Peyer's patch (tissue), 4 donors: ENCODE measurements around the gene DNAH6. TPM values are rescaled to one million over a fixed set of nuclear protein-coding genes. Genes with fewer than 3 reads are reported as not detected.

ENCODE experiments used
- DNase-seq, 3 donors: peaks; one replicate each; pipeline ENCODE4 v3.0.0-alpha.2; 2017 to 2019
- H3K27ac ChIP-seq, 4 donors: fragments of 200-600 bp; sonication (generic); one replicate each; pipeline ENCODE4 v1.5.1; 2016 to 2019
- H3K27me3 ChIP-seq, 2 donors: fragments of 200-600 bp; sonication (generic); one replicate each; pipeline ENCODE4 v1.5.1; 2019
- H3K36me3 ChIP-seq, 3 donors: fragments of 200-600 bp; sonication (generic); one replicate each; pipeline ENCODE4 v1.5.1; 2016 to 2019
- H3K4me1 ChIP-seq, 4 donors: fragments of 200-600 bp; sonication (generic); one replicate each; pipeline ENCODE4 v1.5.1; 2016 to 2019
- H3K4me3 ChIP-seq, 4 donors: fragments of 200-600 bp; sonication (generic); 1 replicate in 3 of 4; 2 replicates in 1 of 4; pipeline ENCODE4 v1.5.1; 2016 to 2019; ENCODE audit warnings: mild to moderate bottlenecking in 1 of 4
- H3K9me3 ChIP-seq, 4 donors: fragments of 200-600 bp; sonication (generic); one replicate each; pipeline ENCODE4 v1.5.1; 2016 to 2019; ENCODE audit warnings: mild to moderate bottlenecking in 1 of 4
- CTCF ChIP-seq, 6 experiments: fragments of 450-650 bp in 4 of 6; fragments of 200-600 bp in 2 of 6; sonication (generic) in 1 of 6; IDR thresholded peaks; one replicate each; pipeline ENCODE4 v1.5.1; 2017 to 2019; ENCODE audit warnings: antibody characterized with exemption in 6 of 6, mild to moderate bottlenecking in 3 of 6, moderate library complexity in 1 of 6
- POLR2A ChIP-seq, 2 donors: fragments of 450-650 bp; IDR thresholded peaks; one replicate each; pipeline ENCODE4 v1.5.1; 2017; ENCODE audit warnings: antibody characterized with exemption in 2 of 2, mild to moderate bottlenecking in 2 of 2, moderate library complexity in 2 of 2
- total RNA-seq, 4 donors: library from RNA; depleted of rRNA; stranded (reverse); fragments of >200 nt; gene quantifications; one replicate each; pipeline ENCODE4 v1.1.0, GENCODE V29; 2016

DNAH6 gene
- total RNA-seq, 4 donors from 2014 or later = under 0.01 to 4.2 (median 1.3) TPM

GRCh38 chr2:84816426-84817026, 300.2 kb downstream of the DNAH6 start:
- H3K36me3 ChIP-seq = no peaks in the 10 kb centered on the region
- no peaks in the 10 kb centered on the region for H3K27me3 ChIP-seq
- TF ChIP-seq POLR2A (IDR thresholded peaks at IDR 0.05) (no peak), CTCF (IDR thresholded peaks at IDR 0.05) (no peak)

GRCh38 chr2:84817239-84817655, 300.9 kb downstream of the DNAH6 start:
- Histone ChIP-seq H3K36me3 (no peaks in the 10 kb centered on the region), H3K4me3 (no peak overlapping the region), H3K9me3 (no peaks in the 10 kb centered on the region), H3K27ac (no peak overlapping the region), H3K27me3 (no peaks in the 10 kb centered on the region), H3K4me1 (no peaks in the 10 kb centered on the region)
- no peak for DNase-seq
- TF ChIP-seq CTCF (IDR thresholded peaks at IDR 0.05) (no peak), POLR2A (IDR thresholded peaks at IDR 0.05) (no peak)

More at GRCh38 chr2:84816426-84817026, 300.2 kb downstream of the DNAH6 start:
- DNase-seq = no peak
- Histone ChIP-seq H3K9me3 (no peaks in the 10 kb centered on the region), H3K27ac (no peak overlapping the region), H3K4me3 (no peak overlapping the region), H3K4me1 (no peaks in the 10 kb centered on the region)

- no peaks in the 10 kb centered on the region for H3K9me3 ChIP-seq
- TF ChIP-seq CTCF (IDR thresholded peaks at IDR 0.05) = no peak
- TF ChIP-seq POLR2A (IDR thresholded peaks at IDR 0.05) = no peak
Observed at GRCh38 chr2:84821806-84822205, 305.5 kb downstream of the DNAH6 start.

GRCh38 chr2:84823229-84823628, 306.9 kb downstream of the DNAH6 start:
- Histone ChIP-seq H3K4me1 (no peaks in the 10 kb centered on the region), H3K4me3 (no peak overlapping the region), H3K27me3 (no peaks in the 10 kb centered on the region), H3K36me3 (no peaks in the 10 kb centered on the region), H3K27ac (no peak overlapping the region), H3K9me3 (no peaks in the 10 kb centered on the region)
- TF ChIP-seq POLR2A (IDR thresholded peaks at IDR 0.05) (no peak), CTCF (IDR thresholded peaks at IDR 0.05) (no peak)
- DNase-seq = no peak

More at GRCh38 chr2:84821806-84822205, 305.5 kb downstream of the DNAH6 start:
- no peak overlapping the region for H3K4me3 ChIP-seq
- H3K36me3 ChIP-seq = no peaks in the 10 kb centered on the region
- no peak overlapping the region for H3K27ac ChIP-seq
- no peaks in the 10 kb centered on the region for H3K4me1 ChIP-seq
- no peaks in the 10 kb centered on the region for H3K27me3 ChIP-seq
- no peak for DNase-seq

GRCh38 chr2:84823788-84824187, 307.5 kb downstream of the DNAH6 start:
- Histone ChIP-seq H3K27ac (no peak overlapping the region), H3K36me3 (no peaks in the 10 kb centered on the region), H3K27me3 (no peaks in the 10 kb centered on the region), H3K4me1 (no peaks in the 10 kb centered on the region), H3K4me3 (no peak overlapping the region), H3K9me3 (no peaks in the 10 kb centered on the region)
- no peak for DNase-seq
- no peak for TF ChIP-seq POLR2A (IDR thresholded peaks at IDR 0.05)
- TF ChIP-seq CTCF (IDR thresholded peaks at IDR 0.05) = no peak
